Type B pancreatic cell (in vitro differentiated cells): ENCODE measurements around the gene GDAP2. TPM values are rescaled to one million over a fixed set of nuclear protein-coding genes. Genes with fewer than 3 reads are reported as not detected.
A peak's percentile ranks its signal among the peaks of the same experiment; 100 is the strongest.

Experiments
- DNase-seq: peaks from one replicate; pipeline ENCODE4 v3.0.0; 2021; ENCODE audit warnings: mixed read lengths; ENCODE audit not compliant: unreplicated experiment; ENCODE audit errors: extremely low spot score
- H3K27ac Mint-ChIP-seq: 2 replicates; pipeline ENCODE4 v1.8.0; 2021; ENCODE audit warnings: mild to moderate bottlenecking, mixed read lengths
- H3K27me3 Mint-ChIP-seq: 2 replicates; pipeline ENCODE4 v1.8.0; 2021; ENCODE audit warnings: mixed read lengths
- H3K36me3 Mint-ChIP-seq: 2 replicates; pipeline ENCODE4 v1.8.0; 2021; ENCODE audit warnings: mixed read lengths
- H3K4me1 Mint-ChIP-seq: one replicate; pipeline ENCODE4 v1.8.0; 2021; ENCODE audit warnings: mixed read lengths; ENCODE audit not compliant: unreplicated experiment
- H3K4me3 Mint-ChIP-seq: 2 replicates; pipeline ENCODE4 v1.8.0; 2021; ENCODE audit warnings: mild to moderate bottlenecking, mixed read lengths
- H3K9me3 Mint-ChIP-seq: 2 replicates; pipeline ENCODE4 v1.8.0; 2021; ENCODE audit warnings: mixed read lengths
- CTCF ChIP-seq: fragments of 200-600 bp; sonication (generic); conservative IDR thresholded peaks from 2 replicates; pipeline ENCODE4 v1.5.0; 2021; ENCODE audit warnings: antibody characterized with exemption, mild to moderate bottlenecking
- total RNA-seq: library from RNA; stranded (reverse); gene quantifications from 2 replicates; pipeline ENCODE4 v1.2.1, GENCODE V29; 2021; ENCODE audit warnings: low replicate concordance

The GDAP2 gene
- total RNA-seq, 1 donor from 2014 or later: 20.4 TPM

GRCh38 chr1:117902944-117903343, 26.5 kb downstream of the GDAP2 start:
- H3K9me3 Mint-ChIP-seq: no peaks in the 10 kb centered on the region
- no peak overlapping the region for H3K27ac Mint-ChIP-seq

GRCh38 chr1:117899801-117900200, 29.6 kb downstream of the GDAP2 start:
- no peak overlapping the region for H3K27ac Mint-ChIP-seq
- peaks cover 23% of the 10 kb centered on the region for H3K36me3 Mint-ChIP-seq
- DNase-seq: no peak
- no peak for TF ChIP-seq CTCF
- H3K4me1 Mint-ChIP-seq: no peaks in the 10 kb centered on the region
- no peaks in the 10 kb centered on the region for H3K9me3 Mint-ChIP-seq
- H3K4me3 Mint-ChIP-seq: no peak overlapping the region
- H3K27me3 Mint-ChIP-seq: no peaks in the 10 kb centered on the region

More at GRCh38 chr1:117902944-117903343, 26.5 kb downstream of the GDAP2 start:
- Mint-ChIP-seq H3K4me3 (no peak overlapping the region), H3K36me3 (peaks cover 35% of the 10 kb centered on the region), H3K4me1 (no peaks in the 10 kb centered on the region), H3K27me3 (no peaks in the 10 kb centered on the region)
- no peak for TF ChIP-seq CTCF
- DNase-seq: no peak

GRCh38 chr1:117897551-117897950, 31.9 kb downstream of the GDAP2 start:
- peaks cover 13% of the 10 kb centered on the region for H3K36me3 Mint-ChIP-seq
- H3K27me3 Mint-ChIP-seq: no peaks in the 10 kb centered on the region
- no peak for TF ChIP-seq CTCF
- no peak for DNase-seq
- no peak overlapping the region for H3K4me3 Mint-ChIP-seq
- no peak overlapping the region for H3K27ac Mint-ChIP-seq
- no peaks in the 10 kb centered on the region for H3K4me1 Mint-ChIP-seq
- H3K9me3 Mint-ChIP-seq: no peaks in the 10 kb centered on the region

GRCh38 chr1:117895482-117896114, 33.8 kb downstream of the GDAP2 start:
- no peaks in the 10 kb centered on the region for H3K27me3 Mint-ChIP-seq
- H3K9me3 Mint-ChIP-seq: no peaks in the 10 kb centered on the region
- no peak for DNase-seq
- no peak overlapping the region for H3K4me3 Mint-ChIP-seq
- H3K36me3 Mint-ChIP-seq: no peaks in the 10 kb centered on the region
- TF ChIP-seq CTCF: peak; percentile 89
- H3K4me1 Mint-ChIP-seq: no peaks in the 10 kb centered on the region
- H3K27ac Mint-ChIP-seq: no peak overlapping the region

- Mint-ChIP-seq H3K9me3 (no peaks in the 10 kb centered on the region), H3K36me3 (no peaks in the 10 kb centered on the region), H3K4me1 (no peaks in the 10 kb centered on the region), H3K27me3 (no peaks in the 10 kb centered on the region), H3K27ac (no peak overlapping the region), H3K4me3 (no peak overlapping the region)
- TF ChIP-seq CTCF: no peak
- no peak for DNase-seq
Observed at GRCh38 chr1:117894078-117894477, 35.3 kb downstream of the GDAP2 start.

GRCh38 chr1:117892512-117892911, 36.9 kb downstream of the GDAP2 start:
- H3K27me3 Mint-ChIP-seq: no peaks in the 10 kb centered on the region
- H3K36me3 Mint-ChIP-seq: no peaks in the 10 kb centered on the region
- no peak for TF ChIP-seq CTCF
- no peak overlapping the region for H3K27ac Mint-ChIP-seq
- H3K9me3 Mint-ChIP-seq: no peaks in the 10 kb centered on the region
- DNase-seq: no peak
- H3K4me1 Mint-ChIP-seq: no peaks in the 10 kb centered on the region
- no peak overlapping the region for H3K4me3 Mint-ChIP-seq
